Measurements from ENCODE around the gene SPRYD4.
A peak's percentile ranks its signal among the peaks of the same experiment; 100 is the strongest.
"Not testable (repeated sequence)": the region's sequence is repeated elsewhere in the genome, so short reads cannot be mapped to it uniquely, and the experiment has no call there.

Gene SPRYD4

GRCh38 chr12:56477521-56478225 lies 9.3 kb downstream of the SPRYD4 start:
- DNase-seq = no peak

- DNase-seq = no peak
Measured at GRCh38 chr12:56479625-56480024, 11.2 kb downstream of the SPRYD4 start.

GRCh38 chr12:56484566-56484965 lies 16.2 kb downstream of the SPRYD4 start:
- DNase-seq = no peak

- DNase-seq = no peak
Measured at GRCh38 chr12:56486694-56487093, 18.3 kb downstream of the SPRYD4 start.

- peak; percentile 44 for DNase-seq
Measured at GRCh38 chr12:56487448-56488040, 19.2 kb downstream of the SPRYD4 start.

GRCh38 chr12:56488041-56488955 lies 19.9 kb downstream of the SPRYD4 start, which contains the start of gene GLS2:
GLS2 (minus strand) TSS chr12:56488161; CDS start chr12:56488118, 43 bp downstream.
- DNase-seq = peak; percentile 88

GRCh38 chr12:56490360-56490759 lies 22.0 kb downstream of the SPRYD4 start:
- DNase-seq = no peak

GRCh38 chr12:56493409-56494105 lies 25.2 kb downstream of the SPRYD4 start:
- DNase-seq = not testable (repeated sequence)

- not testable (repeated sequence) for DNase-seq
Measured at GRCh38 chr12:56494106-56494415, 25.7 kb downstream of the SPRYD4 start.

GRCh38 chr12:56494481-56494880 lies 26.1 kb downstream of the SPRYD4 start:
- not testable (repeated sequence) for DNase-seq

- DNase-seq = not testable (repeated sequence)
Measured at GRCh38 chr12:56496704-56497103, 28.3 kb downstream of the SPRYD4 start.

- DNase-seq = not testable (repeated sequence)
Measured at GRCh38 chr12:56498126-56498902, 29.9 kb downstream of the SPRYD4 start.

- DNase-seq = not testable (repeated sequence)
Measured at GRCh38 chr12:56499452-56499851, 31.1 kb downstream of the SPRYD4 start.

GRCh38 chr12:56499879-56500278 lies 31.5 kb downstream of the SPRYD4 start:
- not testable (repeated sequence) for DNase-seq

- no peak for DNase-seq
Measured at GRCh38 chr12:56510786-56511185, 42.4 kb downstream of the SPRYD4 start.

GRCh38 chr12:56514014-56514318 lies 45.6 kb downstream of the SPRYD4 start:
- DNase-seq = not testable (repeated sequence)

GRCh38 chr12:56517854-56518253 lies 49.5 kb downstream of the SPRYD4 start:
- no peak for DNase-seq

GRCh38 chr12:56518570-56518969 lies 50.2 kb downstream of the SPRYD4 start:
- DNase-seq = no peak

- DNase-seq = no peak
Measured at GRCh38 chr12:56520048-56520447, 51.7 kb downstream of the SPRYD4 start.

- DNase-seq = no peak
Measured at GRCh38 chr12:56520506-56520905, 52.1 kb downstream of the SPRYD4 start.

- DNase-seq = no peak
Measured at GRCh38 chr12:56521209-56521589, 52.8 kb downstream of the SPRYD4 start.
